ENCODE measurements around the gene HYAL4.
"Not testable (repeated sequence)": the region's sequence is repeated elsewhere in the genome, so short reads cannot be mapped to it uniquely, and the experiment has no call there.

HYAL4 gene

GRCh38 chr7:123823898-123824753, 20.8 kb upstream of the HYAL4 start:
- Mint-ChIP-seq H3K4me3 (no peak overlapping the region), H3K9me3 (no peaks in the 10 kb centered on the region), H3K4me1 (peaks cover 9% of the 10 kb centered on the region), H3K27me3 (no peaks in the 10 kb centered on the region), H3K27ac (no peak overlapping the region), H3K36me3 (no peaks in the 10 kb centered on the region)
- peak in 1 of 2 donors; percentile 1 for DNase-seq (ENCODE audit: low spot score in 2 of 2)
- peak; percentile 96 for ATAC-seq (ENCODE audit: low read depth)

GRCh38 chr7:123824754-123825067, 20.3 kb upstream of the HYAL4 start:
- H3K36me3 Mint-ChIP-seq, result no peaks in the 10 kb centered on the region
- peaks cover 9% of the 10 kb centered on the region for H3K4me1 Mint-ChIP-seq
- H3K27ac Mint-ChIP-seq, result no peak overlapping the region
- ATAC-seq (ENCODE audit: low read depth) (no peak), DNase-seq (ENCODE audit: low spot score in 2 of 2) (no peak)
- H3K27me3 Mint-ChIP-seq, result no peaks in the 10 kb centered on the region
- H3K9me3 Mint-ChIP-seq, result no peaks in the 10 kb centered on the region
- no peak overlapping the region for H3K4me3 Mint-ChIP-seq

DNA sequence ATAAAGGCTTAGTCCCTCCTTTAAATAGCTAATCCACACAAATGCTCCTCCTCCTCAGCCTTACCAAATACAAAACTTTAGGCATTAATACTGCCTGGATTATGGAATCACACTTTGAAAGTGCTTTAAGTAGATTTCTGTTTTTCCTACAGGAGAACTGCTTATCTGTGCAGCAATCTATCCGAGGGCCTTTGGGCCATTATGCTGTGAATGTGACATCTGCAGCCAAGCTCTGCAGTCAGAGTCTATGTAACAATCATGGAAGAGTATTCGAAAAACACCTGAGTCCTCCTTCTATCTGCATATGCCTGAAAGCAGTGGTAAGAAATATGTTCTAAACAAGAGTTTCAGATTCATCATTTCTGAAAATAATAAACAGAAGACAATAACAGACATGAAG, 16.2 kb upstream of the HYAL4 start:
- Mint-ChIP-seq H3K4me3 (no peak overlapping the region), H3K36me3 (no peaks in the 10 kb centered on the region), H3K4me1 (peaks cover 9% of the 10 kb centered on the region), H3K9me3 (no peaks in the 10 kb centered on the region), H3K27ac (no peak overlapping the region), H3K27me3 (no peaks in the 10 kb centered on the region)
- no peak for ATAC-seq (ENCODE audit: low read depth)
- DNase-seq (ENCODE audit: low spot score in 2 of 2), result no peak

DNA sequence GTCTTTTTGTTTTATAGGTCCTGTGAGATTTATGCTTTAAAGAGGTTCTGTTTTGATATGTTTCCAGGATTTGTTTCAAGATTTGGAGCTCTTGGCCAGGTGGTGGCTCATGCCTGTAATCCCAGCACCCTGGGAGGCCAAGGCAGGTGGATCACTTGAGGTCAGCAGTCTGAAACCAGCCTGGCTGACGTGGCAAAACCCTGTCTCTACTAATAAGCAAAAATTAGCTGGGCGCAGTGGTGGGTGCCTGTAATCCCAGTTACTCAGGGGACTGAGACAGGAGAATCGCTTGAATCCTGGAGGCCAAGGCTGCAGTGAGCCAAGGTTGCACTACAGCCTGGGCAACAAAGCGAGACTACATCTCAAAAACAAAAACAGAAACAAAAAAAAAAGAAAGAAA, 8.3 kb upstream of the HYAL4 start:
- H3K27ac Mint-ChIP-seq, result no peak overlapping the region
- H3K27me3 Mint-ChIP-seq, result no peaks in the 10 kb centered on the region

DNA sequence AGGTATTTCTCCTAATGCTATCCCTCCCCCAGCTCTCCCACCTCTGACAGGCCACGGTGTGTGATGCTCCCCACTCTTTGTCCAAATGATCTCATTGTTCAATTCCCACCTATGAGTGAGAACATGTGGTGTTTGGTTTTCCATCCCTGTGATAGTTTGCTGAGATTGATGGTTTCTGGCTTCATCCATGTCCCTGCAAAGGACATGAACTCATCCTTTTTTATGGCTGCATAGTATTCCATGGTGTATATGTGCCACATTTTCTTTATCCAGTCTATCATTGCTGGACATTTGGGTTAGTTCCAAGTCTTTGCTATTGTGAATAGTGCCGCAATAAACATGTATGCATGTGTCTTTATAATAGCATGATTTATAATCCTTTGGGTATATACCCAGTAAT, 5.9 kb upstream of the HYAL4 start:
- H3K36me3 Mint-ChIP-seq; H3K27ac Mint-ChIP-seq; ATAC-seq (ENCODE audit: low read depth); H3K9me3 Mint-ChIP-seq; H3K4me3 Mint-ChIP-seq; H3K27me3 Mint-ChIP-seq; DNase-seq (ENCODE audit: low spot score in 2 of 2); H3K4me1 Mint-ChIP-seq: not testable (repeated sequence)

More for the DNA sequence above, 8.3 kb upstream of the HYAL4 start:
- no peaks in the 10 kb centered on the region for H3K4me1 Mint-ChIP-seq
- no peak for DNase-seq (ENCODE audit: low spot score in 2 of 2)
- no peak overlapping the region for H3K4me3 Mint-ChIP-seq
- H3K9me3 Mint-ChIP-seq, result no peaks in the 10 kb centered on the region
- no peaks in the 10 kb centered on the region for H3K36me3 Mint-ChIP-seq
- no peak for ATAC-seq (ENCODE audit: low read depth)

DNA sequence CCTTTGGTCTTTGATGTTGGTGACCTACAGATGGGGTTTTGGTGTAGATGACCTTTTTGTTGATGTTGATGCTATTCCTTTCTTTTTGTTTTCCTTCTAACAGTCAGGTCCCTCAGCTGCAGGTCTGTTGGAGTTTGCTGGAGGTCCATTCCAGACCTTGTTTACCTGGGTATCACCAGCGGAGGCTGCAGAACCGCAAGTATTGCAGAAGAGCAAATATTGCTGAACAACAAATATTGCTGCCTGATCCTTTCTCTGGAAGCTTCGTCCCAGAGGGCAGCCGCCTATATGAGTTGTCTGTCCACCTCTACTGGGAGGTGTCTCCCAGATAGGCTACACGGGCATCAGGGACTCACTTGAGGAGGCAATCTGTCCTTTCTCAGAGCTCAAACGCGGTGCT, 827 bp upstream of the HYAL4 start:
- DNase-seq (ENCODE audit: low spot score in 2 of 2); H3K27me3 Mint-ChIP-seq; H3K36me3 Mint-ChIP-seq; H3K27ac Mint-ChIP-seq; H3K4me3 Mint-ChIP-seq; ATAC-seq (ENCODE audit: low read depth); H3K4me1 Mint-ChIP-seq; H3K9me3 Mint-ChIP-seq: not testable (repeated sequence)

DNA sequence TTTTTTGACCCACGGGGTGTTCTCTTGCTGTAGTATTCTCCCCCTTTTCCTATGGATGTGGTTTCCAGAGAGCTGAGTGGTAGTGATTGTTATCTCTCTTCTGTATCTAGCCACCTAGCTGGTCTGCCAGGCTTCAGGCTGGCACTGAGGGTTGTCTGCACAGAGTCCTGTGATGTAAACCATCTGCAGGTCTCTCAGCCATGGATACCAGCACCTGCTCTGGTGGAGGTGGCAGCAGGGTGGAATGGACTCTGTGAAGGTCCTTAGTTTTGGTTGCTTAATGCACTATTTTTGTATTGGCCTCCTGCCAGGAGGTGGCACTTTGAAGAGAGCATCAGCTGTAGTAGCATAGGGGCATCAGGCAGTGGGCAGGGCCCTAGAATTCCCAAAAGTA, 851 bp downstream of the HYAL4 start:
- H3K36me3 Mint-ChIP-seq, result no peaks in the 10 kb centered on the region
- no peak overlapping the region for H3K27ac Mint-ChIP-seq
- H3K9me3 Mint-ChIP-seq, result peaks cover 6% of the 10 kb centered on the region
- ATAC-seq (ENCODE audit: low read depth), result no peak
- DNase-seq (ENCODE audit: low spot score in 2 of 2), result no peak
- H3K27me3 Mint-ChIP-seq, result peaks cover 6% of the 10 kb centered on the region
- no peak overlapping the region for H3K4me3 Mint-ChIP-seq
- H3K4me1 Mint-ChIP-seq, result no peaks in the 10 kb centered on the region

DNA sequence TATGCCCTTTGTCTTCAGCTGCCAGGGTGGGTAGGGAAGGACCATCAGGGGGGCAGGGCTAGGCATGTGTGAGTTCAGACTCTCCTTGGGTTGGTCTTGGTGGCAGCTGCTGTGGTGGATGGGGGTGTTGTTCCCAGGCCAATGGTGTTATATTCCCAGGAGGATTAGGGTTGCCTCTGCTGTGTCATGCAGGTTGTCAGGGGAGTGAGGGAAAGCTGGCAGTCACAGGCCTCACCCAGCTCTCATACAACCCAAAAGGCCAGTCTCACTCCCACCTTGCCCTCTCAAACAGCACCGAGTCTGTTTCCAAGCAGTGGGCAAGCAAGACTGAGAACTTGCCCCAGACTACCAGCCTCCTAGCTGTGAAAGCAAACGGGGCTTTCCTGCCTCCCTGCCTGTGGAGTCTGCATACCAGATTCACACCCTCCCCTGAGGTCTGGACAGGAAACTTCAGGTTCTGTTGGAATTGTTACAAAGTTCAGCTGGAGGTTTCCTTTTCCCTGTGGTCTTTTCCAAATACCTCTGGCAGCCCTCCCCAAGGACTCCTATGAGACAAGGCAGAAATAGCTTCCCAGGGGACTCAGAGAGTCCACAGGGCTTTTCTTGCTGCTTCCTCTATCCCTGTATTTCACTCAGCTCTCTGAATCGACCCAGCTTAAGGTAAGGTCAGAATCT, 1.4 kb downstream of the HYAL4 start:
- no peak for DNase-seq (ENCODE audit: low spot score in 2 of 2)
- no peak overlapping the region for H3K4me3 Mint-ChIP-seq
- peaks cover 6% of the 10 kb centered on the region for H3K27me3 Mint-ChIP-seq
- no peak overlapping the region for H3K27ac Mint-ChIP-seq
- peaks cover 6% of the 10 kb centered on the region for H3K9me3 Mint-ChIP-seq
- no peak for ATAC-seq (ENCODE audit: low read depth)
- H3K36me3 Mint-ChIP-seq, result no peaks in the 10 kb centered on the region
- H3K4me1 Mint-ChIP-seq, result no peaks in the 10 kb centered on the region

GRCh38 chr7:123847868-123848267, 2.9 kb downstream of the HYAL4 start:
- ATAC-seq (ENCODE audit: low read depth), result no peak

DNA sequence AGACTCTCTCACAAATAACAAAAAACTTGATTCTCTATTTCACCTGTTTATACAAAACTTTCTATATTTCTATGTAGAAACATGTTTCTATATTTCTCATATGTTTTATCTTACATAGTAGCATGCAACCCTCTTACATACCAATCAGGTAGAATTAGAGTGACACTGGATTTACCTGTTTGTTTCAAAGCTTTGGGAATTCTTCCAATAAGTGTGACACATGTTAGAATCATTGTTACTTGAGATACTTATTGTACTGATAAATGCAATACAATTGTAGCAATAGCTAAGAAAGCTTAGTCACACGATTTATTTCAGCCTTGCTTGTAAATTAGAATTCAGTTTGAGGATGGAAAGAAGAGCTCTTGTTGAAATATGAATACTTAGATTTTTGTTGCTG, 4.9 kb downstream of the HYAL4 start:
- no peaks in the 10 kb centered on the region for H3K36me3 Mint-ChIP-seq
- peaks cover under 1% of the 10 kb centered on the region for H3K27me3 Mint-ChIP-seq
- no peak overlapping the region for H3K27ac Mint-ChIP-seq
- no peaks in the 10 kb centered on the region for H3K4me1 Mint-ChIP-seq
- H3K9me3 Mint-ChIP-seq, result peaks cover 2% of the 10 kb centered on the region
- DNase-seq (ENCODE audit: low spot score in 2 of 2) (no peak), ATAC-seq (ENCODE audit: low read depth) (no peak)
- H3K4me3 Mint-ChIP-seq, result no peak overlapping the region

More at GRCh38 chr7:123847868-123848267, 2.9 kb downstream of the HYAL4 start:
- H3K36me3 Mint-ChIP-seq, result no peaks in the 10 kb centered on the region
- DNase-seq (ENCODE audit: low spot score in 2 of 2), result no peak
- H3K4me1 Mint-ChIP-seq, result no peaks in the 10 kb centered on the region
- no peak overlapping the region for H3K27ac Mint-ChIP-seq
- peaks cover 4% of the 10 kb centered on the region for H3K27me3 Mint-ChIP-seq
- H3K9me3 Mint-ChIP-seq, result peaks cover 7% of the 10 kb centered on the region
- no peak overlapping the region for H3K4me3 Mint-ChIP-seq

- not testable (repeated sequence) for DNase-seq (ENCODE audit: low spot score in 2 of 2); H3K9me3 Mint-ChIP-seq; H3K4me3 Mint-ChIP-seq; H3K4me1 Mint-ChIP-seq; ATAC-seq (ENCODE audit: low read depth); H3K27ac Mint-ChIP-seq; H3K36me3 Mint-ChIP-seq; H3K27me3 Mint-ChIP-seq
Observed at GRCh38 chr7:123851404-123851803, 6.4 kb downstream of the HYAL4 start.

- not testable (repeated sequence) for H3K4me3 Mint-ChIP-seq; H3K36me3 Mint-ChIP-seq; H3K9me3 Mint-ChIP-seq; DNase-seq (ENCODE audit: low spot score in 2 of 2); H3K4me1 Mint-ChIP-seq; H3K27ac Mint-ChIP-seq; ATAC-seq (ENCODE audit: low read depth); H3K27me3 Mint-ChIP-seq
Observed at GRCh38 chr7:123854291-123854690, 9.3 kb downstream of the HYAL4 start.

GRCh38 chr7:123856428-123856827, 11.5 kb downstream of the HYAL4 start:
- not testable (repeated sequence) for H3K36me3 Mint-ChIP-seq; H3K4me1 Mint-ChIP-seq; DNase-seq (ENCODE audit: low spot score in 2 of 2); H3K4me3 Mint-ChIP-seq; ATAC-seq (ENCODE audit: low read depth); H3K27ac Mint-ChIP-seq; H3K9me3 Mint-ChIP-seq
- peaks cover 12% of the 10 kb centered on the region for H3K27me3 Mint-ChIP-seq

GRCh38 chr7:123860848-123861247, 15.9 kb downstream of the HYAL4 start:
- Mint-ChIP-seq H3K27ac (no peak overlapping the region), H3K36me3 (peaks cover under 1% of the 10 kb centered on the region), H3K4me3 (no peak overlapping the region), H3K27me3 (peaks cover 11% of the 10 kb centered on the region), H3K9me3 (peaks cover under 1% of the 10 kb centered on the region), H3K4me1 (no peaks in the 10 kb centered on the region)
- no peak for ATAC-seq (ENCODE audit: low read depth)
- DNase-seq (ENCODE audit: low spot score in 2 of 2), result no peak

GRCh38 chr7:123862775-123863174, 17.8 kb downstream of the HYAL4 start:
- H3K9me3 Mint-ChIP-seq, result no peaks in the 10 kb centered on the region

More at GRCh38 chr7:123862775-123863174, 17.8 kb downstream of the HYAL4 start:
- ATAC-seq (ENCODE audit: low read depth), result no peak
- no peak overlapping the region for H3K27ac Mint-ChIP-seq
- H3K36me3 Mint-ChIP-seq, result no peaks in the 10 kb centered on the region
- H3K4me3 Mint-ChIP-seq, result no peak overlapping the region
- no peak for DNase-seq (ENCODE audit: low spot score in 2 of 2)
- peaks cover 2% of the 10 kb centered on the region for H3K4me1 Mint-ChIP-seq
- H3K27me3 Mint-ChIP-seq, result peaks cover 8% of the 10 kb centered on the region
